SU-DHL-6 (cell line): ENCODE measurements around the gene SPSB3.

Experiments used
- CTCF ChIP-seq: fragments of 200-600 bp; sonication (generic); IDR thresholded peaks from one replicate; pipeline ENCODE4 v1.5.1; 2017; ENCODE audit warnings: antibody characterized with exemption, mild to moderate bottlenecking, low read length, moderate library complexity; ENCODE audit not compliant: insufficient read depth, poor library complexity, severe bottlenecking
- EZH2phosphoT487 ChIP-seq: fragments of 200-600 bp; sonication (generic), shearing (Covaris generic); conservative IDR thresholded peaks from 2 replicates; pipeline ENCODE4 v1.6.1; 2018; ENCODE audit warnings: mild to moderate bottlenecking, antibody characterized with exemption, low read length, moderate library complexity, mixed read lengths

DNA sequence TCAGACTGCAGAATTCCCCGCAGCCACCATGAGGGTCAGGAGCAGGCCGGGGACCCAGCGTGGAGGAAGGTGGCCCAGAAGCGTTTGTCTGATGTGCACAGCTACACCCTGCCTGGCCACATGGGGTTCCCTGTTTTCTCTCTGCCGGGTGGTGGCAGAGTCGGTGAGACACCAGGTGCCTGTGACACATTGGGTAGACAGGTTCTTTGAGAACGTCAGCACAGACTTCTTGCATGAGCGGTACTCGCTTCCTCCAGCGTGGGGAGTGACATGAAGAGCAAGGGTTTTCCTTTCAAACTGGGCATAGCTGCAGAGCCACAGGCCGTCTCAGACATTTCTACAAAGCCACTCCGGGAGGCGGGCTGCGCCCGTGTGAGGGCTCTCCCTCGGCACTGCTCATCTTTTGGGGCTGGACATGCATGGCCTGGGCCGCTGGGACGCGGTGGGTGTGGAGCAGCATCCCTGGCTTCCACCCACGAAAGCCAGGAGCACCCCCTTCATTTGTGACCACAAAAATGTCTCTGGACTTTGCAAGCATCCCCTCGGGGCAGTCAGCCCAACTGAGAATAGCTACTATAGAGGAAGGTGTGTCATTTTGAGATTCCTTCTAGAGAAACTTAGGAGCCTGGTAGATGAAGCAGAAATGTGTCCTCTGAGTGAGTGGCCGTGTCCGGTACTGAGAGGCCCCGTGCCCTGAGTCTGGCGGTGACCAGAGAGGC lies 37.0 kb downstream of the SPSB3 start:
- TF ChIP-seq CTCF: no peak
- TF ChIP-seq EZH2phosphoT487: no peak
